ENCODE results near the gene ROBO2.

DNA sequence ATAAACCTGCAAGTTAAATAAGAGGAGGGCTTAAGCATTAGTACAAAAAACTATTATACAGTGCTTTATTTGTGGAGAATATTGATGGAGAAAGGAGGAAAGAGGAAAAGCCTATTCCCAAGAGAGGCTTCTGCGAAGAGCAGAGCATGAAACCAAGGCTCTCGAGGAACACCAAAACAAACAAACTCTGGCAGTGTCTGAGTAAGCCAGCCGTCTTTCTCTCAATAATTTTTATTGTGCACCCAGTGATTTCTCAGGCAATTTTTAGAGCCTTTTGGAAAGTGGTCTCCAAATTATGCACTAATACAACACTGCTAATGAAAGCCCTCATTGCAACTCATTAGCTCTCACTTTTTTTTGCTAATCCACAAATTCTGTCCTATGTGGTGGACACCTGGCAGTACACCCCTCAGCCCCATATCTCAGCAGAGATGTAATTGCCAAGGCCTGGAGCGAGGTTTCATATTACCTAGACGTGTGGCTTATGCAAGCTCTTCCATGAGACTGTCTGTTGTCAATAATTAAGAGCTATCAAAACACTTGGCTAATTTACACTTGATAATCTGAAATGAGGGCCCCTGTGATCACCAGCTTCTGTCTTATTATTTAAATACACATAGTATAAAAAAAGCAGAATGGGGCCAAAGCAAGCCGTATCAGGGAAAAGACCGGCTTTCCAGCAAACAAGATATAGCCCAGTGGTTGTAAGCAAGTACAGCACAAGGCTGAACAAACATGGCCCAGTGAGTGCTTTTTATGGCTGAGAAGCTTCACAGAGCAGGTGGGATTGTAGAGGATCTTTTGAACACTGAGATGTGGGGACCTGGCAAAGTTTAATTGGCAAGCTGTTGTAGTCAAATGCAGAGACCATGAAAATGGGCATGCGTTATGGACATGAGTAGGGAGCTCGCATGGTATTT is 216.9 kb downstream of the ROBO2 start:
- TF ChIP-seq POLR2A (IDR thresholded peaks at IDR 0.05) (no peak), EP300 (IDR thresholded peaks at IDR 0.05) (no peak)
- TF ChIP-seq, protein P1, sequence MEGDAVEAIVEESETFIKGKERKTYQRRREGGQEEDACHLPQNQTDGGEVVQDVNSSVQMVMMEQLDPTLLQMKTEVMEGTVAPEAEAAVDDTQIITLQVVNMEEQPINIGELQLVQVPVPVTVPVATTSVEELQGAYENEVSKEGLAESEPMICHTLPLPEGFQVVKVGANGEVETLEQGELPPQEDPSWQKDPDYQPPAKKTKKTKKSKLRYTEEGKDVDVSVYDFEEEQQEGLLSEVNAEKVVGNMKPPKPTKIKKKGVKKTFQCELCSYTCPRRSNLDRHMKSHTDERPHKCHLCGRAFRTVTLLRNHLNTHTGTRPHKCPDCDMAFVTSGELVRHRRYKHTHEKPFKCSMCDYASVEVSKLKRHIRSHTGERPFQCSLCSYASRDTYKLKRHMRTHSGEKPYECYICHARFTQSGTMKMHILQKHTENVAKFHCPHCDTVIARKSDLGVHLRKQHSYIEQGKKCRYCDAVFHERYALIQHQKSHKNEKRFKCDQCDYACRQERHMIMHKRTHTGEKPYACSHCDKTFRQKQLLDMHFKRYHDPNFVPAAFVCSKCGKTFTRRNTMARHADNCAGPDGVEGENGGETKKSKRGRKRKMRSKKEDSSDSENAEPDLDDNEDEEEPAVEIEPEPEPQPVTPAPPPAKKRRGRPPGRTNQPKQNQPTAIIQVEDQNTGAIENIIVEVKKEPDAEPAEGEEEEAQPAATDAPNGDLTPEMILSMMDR (IDR thresholded peaks at IDR 0.05) = no peak
